HEK293 (cell line): Measurements from ENCODE around the gene TP63.

Experiments
- CTCF ChIA-PET: fragments of 350-600 bp; formaldehyde crosslinking; extraction: SDS; loops from one replicate; lab custom pipeline; 2021; ENCODE audit warnings: antibody characterized with exemption; lab: Yijun Ruan, JAX
- POLR2A ChIA-PET: fragments of 300-600 bp; formaldehyde crosslinking; extraction: SDS; loops from one replicate; lab custom pipeline; 2020; ENCODE audit warnings: antibody characterized with exemption, inconsistent platforms; lab: Yijun Ruan, JAX
- H3K27ac ChIP-seq: fragments of 200-500 bp; sonication (Bioruptor generic); 2 replicates; pipeline ENCODE4 v1.5.1; 2014; ENCODE audit warnings: low read depth, low read length, control low read depth, inconsistent platforms; ENCODE audit errors: extremely low read depth
- H3K36me3 ChIP-seq, 2 experiments: fragments of 200-500 bp in 1 of 2; sonication (Bioruptor generic) in 1 of 2; 1 replicate in 1 of 2; 2 replicates in 1 of 2; pipeline ENCODE4 v1.5.1; 2014 to 2017; ENCODE audit warnings: inconsistent platforms in 2 of 2, low read length in 2 of 2; ENCODE audit not compliant: control insufficient read depth in 2 of 2, insufficient read depth in 1 of 2
- H3K4me1 ChIP-seq: fragments of 200-500 bp; sonication (Bioruptor generic); 2 replicates; pipeline ENCODE4 v1.5.1; 2014; ENCODE audit warnings: mild to moderate bottlenecking, low read length, inconsistent platforms; ENCODE audit not compliant: control insufficient read depth, insufficient read depth
- H3K4me3 ChIP-seq: 2 replicates; pipeline ENCODE4 v1.5.1; 2011; ENCODE audit warnings: low read depth, mild to moderate bottlenecking, control low read depth, low read length, moderate library complexity
- H3K9me3 ChIP-seq: fragments of 200-500 bp; sonication (Bioruptor generic); 2 replicates; pipeline ENCODE4 v1.5.1; 2014; ENCODE audit warnings: low read depth, low read length, inconsistent platforms; ENCODE audit not compliant: control insufficient read depth, insufficient read depth
- ELK4 ChIP-seq: IDR thresholded peaks from 2 replicates; pipeline ENCODE4 v1.6.1; 2011; ENCODE audit warnings: mild to moderate bottlenecking, low read depth, low read length, borderline replicate concordance
- GLI4 ChIP-seq: fragments of 450-650 bp; formaldehyde crosslinking; IDR thresholded peaks from 2 replicates; pipeline ENCODE4 v1.5.1; 2016; ENCODE audit warnings: missing biosample characterization, missing genetic modification characterization
- HOXD13 ChIP-seq: sonication (generic); formaldehyde crosslinking; IDR thresholded peaks from 2 replicates; pipeline ENCODE4 v1.8.0; 2022; ENCODE audit warnings: missing genetic modification reagents, borderline replicate concordance
- IKZF3 ChIP-seq: fragments of 450-650 bp; IDR thresholded peaks from 2 replicates; pipeline ENCODE4 v1.5.0; 2018; ENCODE audit warnings: missing biosample characterization, mild to moderate bottlenecking, missing genetic modification characterization, moderate library complexity
- OSR2 ChIP-seq: fragments of 450-650 bp; formaldehyde crosslinking; IDR thresholded peaks from 2 replicates; pipeline ENCODE4 v1.5.1; 2016; ENCODE audit warnings: missing biosample characterization, missing genetic modification characterization
- SCRT1 ChIP-seq: fragments of 450-650 bp; formaldehyde crosslinking; IDR thresholded peaks from 2 replicates; pipeline ENCODE4 v1.5.1; 2016; ENCODE audit warnings: missing biosample characterization, missing genetic modification characterization, borderline replicate concordance
- YY1 ChIP-seq: fragments of 450-650 bp; formaldehyde crosslinking; IDR thresholded peaks from 2 replicates; pipeline ENCODE4 v1.5.1; 2018; ENCODE audit warnings: missing biosample characterization, missing genetic modification characterization
- ZBTB10 ChIP-seq: fragments of 450-650 bp; formaldehyde crosslinking; IDR thresholded peaks from 2 replicates; pipeline ENCODE4 v1.5.1; 2016; ENCODE audit warnings: missing biosample characterization, missing genetic modification characterization
- ZBTB17 ChIP-seq: fragments of 450-650 bp; formaldehyde crosslinking; IDR thresholded peaks from 2 replicates; pipeline ENCODE4 v1.5.1; 2016; ENCODE audit warnings: missing biosample characterization, missing genetic modification characterization
- ZNF114 ChIP-seq: fragments of 450-650 bp; formaldehyde crosslinking; IDR thresholded peaks from 2 replicates; pipeline ENCODE4 v1.5.0; 2017; ENCODE audit warnings: missing biosample characterization, missing genetic modification characterization
- ZNF157 ChIP-seq: fragments of 450-650 bp; formaldehyde crosslinking; IDR thresholded peaks from 2 replicates; pipeline ENCODE4 v1.5.1; 2016; ENCODE audit warnings: missing biosample characterization, missing genetic modification characterization
- ZNF2 ChIP-seq: fragments of 450-650 bp; formaldehyde crosslinking; IDR thresholded peaks from 2 replicates; pipeline ENCODE4 v1.5.1; 2016; ENCODE audit warnings: missing biosample characterization, missing genetic modification characterization
- ZNF274 ChIP-seq, 2 experiments: fragments of 200-500 bp in 1 of 2; fragments of 450-650 bp in 1 of 2; sonication (Bioruptor generic) in 1 of 2; formaldehyde crosslinking in 1 of 2; IDR thresholded peaks; 2 replicates each; pipeline versions ENCODE4 v1.5.1 to v1.6.1; 2014 to 2016; ENCODE audit warnings: borderline replicate concordance in 1 of 2, inconsistent platforms in 1 of 2, low read length in 1 of 2, missing biosample characterization in 1 of 2, missing genetic modification characterization in 1 of 2
- ZNF292 ChIP-seq: fragments of 450-650 bp; formaldehyde crosslinking; IDR thresholded peaks from 2 replicates; pipeline ENCODE4 v1.5.1; 2016; ENCODE audit warnings: low read depth, missing biosample characterization, missing genetic modification characterization, borderline replicate concordance
- ZNF394 ChIP-seq: fragments of 450-650 bp; formaldehyde crosslinking; IDR thresholded peaks from 2 replicates; pipeline ENCODE4 v1.5.1; 2016; ENCODE audit warnings: missing biosample characterization, missing genetic modification characterization, mild to moderate bottlenecking, moderate library complexity, borderline replicate concordance
- ZNF404 ChIP-seq: fragments of 450-650 bp; formaldehyde crosslinking; IDR thresholded peaks from 2 replicates; pipeline ENCODE4 v1.5.1; 2017; ENCODE audit warnings: missing biosample characterization, missing genetic modification characterization
- ZNF449 ChIP-seq: fragments of 450-650 bp; formaldehyde crosslinking; IDR thresholded peaks from 2 replicates; pipeline ENCODE4 v1.5.1; 2017; ENCODE audit warnings: missing biosample characterization, mild to moderate bottlenecking, missing genetic modification characterization, moderate library complexity
- ZNF473 ChIP-seq: fragments of 450-650 bp; formaldehyde crosslinking; IDR thresholded peaks from 2 replicates; pipeline ENCODE4 v1.5.1; 2017; ENCODE audit warnings: missing biosample characterization, missing genetic modification characterization
- ZNF514 ChIP-seq: fragments of 450-650 bp; formaldehyde crosslinking; IDR thresholded peaks from 2 replicates; pipeline ENCODE4 v1.5.1; 2016; ENCODE audit warnings: missing biosample characterization, missing genetic modification characterization
- ZNF529 ChIP-seq: fragments of 450-650 bp; formaldehyde crosslinking; IDR thresholded peaks from 2 replicates; pipeline ENCODE4 v1.5.1; 2017; ENCODE audit warnings: missing genetic modification characterization, missing biosample characterization; ENCODE audit not compliant: insufficient replicate concordance
- ZNF558 ChIP-seq: fragments of 450-650 bp; formaldehyde crosslinking; IDR thresholded peaks from 2 replicates; pipeline ENCODE4 v1.5.1; 2016; ENCODE audit warnings: missing biosample characterization, missing genetic modification characterization
- ZNF571 ChIP-seq: fragments of 450-650 bp; formaldehyde crosslinking; IDR thresholded peaks from 2 replicates; pipeline ENCODE4 v1.5.0; 2017; ENCODE audit warnings: missing biosample characterization, missing genetic modification characterization
- ZNF639 ChIP-seq: fragments of 450-650 bp; formaldehyde crosslinking; IDR thresholded peaks from 2 replicates; pipeline ENCODE4 v1.5.1; 2016; ENCODE audit warnings: missing biosample characterization, missing genetic modification characterization
- ZNF654 ChIP-seq: fragments of 450-650 bp; formaldehyde crosslinking; IDR thresholded peaks from 2 replicates; pipeline ENCODE4 v1.5.1; 2016; ENCODE audit warnings: low read depth, missing biosample characterization, missing genetic modification characterization
- ZNF791 ChIP-seq: fragments of 450-650 bp; formaldehyde crosslinking; IDR thresholded peaks from 2 replicates; pipeline ENCODE4 v1.5.1; 2016; ENCODE audit warnings: missing biosample characterization, missing genetic modification characterization

TP63 gene

GRCh38 chr3:189630767-189631372, 319 bp upstream of the TP63 start:
- Histone ChIP-seq H3K9me3 (no peaks in the 10 kb centered on the region), H3K36me3 (no peaks in the 10 kb centered on the region), H3K27ac (no peak overlapping the region), H3K4me1 (no peaks in the 10 kb centered on the region)
- ChIA-PET CTCF (no interaction called here), POLR2A (no interaction called here)
- no peak for TF ChIP-seq ZNF473
- TF ChIP-seq, all 188 proteins: peak for 0
- no peak overlapping the region for H3K4me3 ChIP-seq

GRCh38 chr3:189631409-189631808, 220 bp downstream of the TP63 start:
- ChIA-PET CTCF (no interaction called here), POLR2A (no interaction called here)
- Histone ChIP-seq H3K4me3 (no peak overlapping the region), H3K27ac (no peak overlapping the region), H3K36me3 (no peaks in the 10 kb centered on the region), H3K9me3 (no peaks in the 10 kb centered on the region), H3K4me1 (no peaks in the 10 kb centered on the region)
- TF ChIP-seq ZNF449 (tag by site-specific recombination), result no peak
- TF ChIP-seq ZBTB17, result no peak
- TF ChIP-seq HOXD13 (CRISPR knock-in tag), result no peak
- no peak for TF ChIP-seq YY1 (tag by site-specific recombination)
- TF ChIP-seq ZNF394 (tag by site-specific recombination), result no peak
- TF ChIP-seq ZNF2 (tag by site-specific recombination), result no peak
- no peak for TF ChIP-seq ZNF274 (IDR thresholded peaks at IDR 0.05; ENCODE audit: low read length)
- no peak for TF ChIP-seq ZNF274 (tag by site-specific recombination; IDR thresholded peaks at IDR 0.05; ENCODE audit: borderline replicate concordance)
- TF ChIP-seq ZNF571, result no peak
- no peak for TF ChIP-seq ZNF654
- no peak for TF ChIP-seq GLI4 (tag by site-specific recombination)
- no peak for TF ChIP-seq SCRT1
- no peak for TF ChIP-seq OSR2 (tag by site-specific recombination)

GRCh38 chr3:189632242-189632641, 1.1 kb downstream of the TP63 start:
- Histone ChIP-seq H3K4me1 (no peaks in the 10 kb centered on the region), H3K4me3 (no peak overlapping the region), H3K36me3 (no peaks in the 10 kb centered on the region), H3K27ac (no peak overlapping the region), H3K9me3 (no peaks in the 10 kb centered on the region)
- TF ChIP-seq IKZF3 (tag by site-specific recombination) (no peak), ZNF639 (tag by site-specific recombination) (no peak), ZNF114 (no peak), ZNF791 (tag by site-specific recombination) (no peak), ZNF292 (tag by site-specific recombination) (no peak), ZNF157 (tag by site-specific recombination) (no peak), ZNF514 (tag by site-specific recombination) (no peak), ELK4 (no peak), ZNF558 (no peak), HOXD13 (CRISPR knock-in tag) (no peak), ZNF404 (tag by site-specific recombination) (no peak), ZBTB10 (tag by site-specific recombination) (no peak), ZNF529 (no peak)
- CTCF ChIA-PET, result interaction anchor here (0.6 to 0.7 kb wide), 2 partner anchors 105 to 364 kb away, joined by 3 read pairs; no protein-coding TSS in a partner anchor
- POLR2A ChIA-PET, result no interaction called here
